DMS 273 (cell line): Measurements from ENCODE around the gene EYS.
"Not testable (repeated sequence)": the region's sequence is repeated elsewhere in the genome, so short reads cannot be mapped to it uniquely, and the experiment has no call there.

Experiments
- DNase-seq: peaks from one replicate; lab custom pipeline; 2025; ENCODE audit not compliant: unreplicated experiment; lab: John Stamatoyannopoulos, UW

EYS gene

DNA sequence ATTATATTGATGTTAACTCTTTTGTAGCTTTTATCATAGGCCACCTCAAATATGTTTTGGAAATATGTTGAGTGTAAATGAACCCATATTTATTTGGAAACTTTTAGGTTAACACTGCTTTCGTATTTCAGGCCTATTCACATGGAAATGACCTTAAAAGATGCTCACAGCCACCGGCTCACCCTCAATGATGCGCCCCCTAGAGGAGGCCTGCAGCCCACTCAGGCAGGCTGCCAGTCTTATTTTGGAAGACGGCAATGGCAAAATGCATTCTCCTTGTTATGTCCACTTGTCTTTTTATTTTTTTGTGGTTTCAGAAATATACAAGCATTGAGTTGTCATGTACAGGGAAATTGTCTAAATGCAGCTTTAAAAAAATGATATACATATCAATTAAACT is 1201.7 kb downstream of the EYS start:
- peak; percentile 68 for DNase-seq

GRCh38 chr6:64504503-64504902 is 1202.5 kb downstream of the EYS start:
- DNase-seq = no peak

DNA sequence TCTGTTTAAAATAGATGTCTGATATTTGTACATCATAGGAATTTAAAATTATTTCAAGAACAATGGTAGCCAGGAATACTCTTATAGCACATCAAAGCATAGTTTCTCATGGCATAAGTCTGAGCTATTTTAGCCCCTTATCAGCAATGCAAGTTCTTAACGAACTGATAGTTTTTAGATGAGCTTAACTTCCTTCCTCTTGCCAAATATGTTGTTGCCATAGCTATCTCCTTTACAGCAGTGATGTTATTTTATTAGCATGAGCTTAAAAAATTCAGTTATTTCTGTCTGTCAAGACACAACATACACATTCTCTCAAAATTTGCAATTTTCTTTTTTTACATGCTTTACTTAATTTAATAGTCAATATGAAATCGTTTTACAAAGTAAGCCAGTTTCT is 1204.2 kb downstream of the EYS start:
- DNase-seq = no peak

GRCh38 chr6:64497634-64498033 is 1209.4 kb downstream of the EYS start:
- no peak for DNase-seq

GRCh38 chr6:64489763-64490162 is 1217.3 kb downstream of the EYS start:
- no peak for DNase-seq

DNA sequence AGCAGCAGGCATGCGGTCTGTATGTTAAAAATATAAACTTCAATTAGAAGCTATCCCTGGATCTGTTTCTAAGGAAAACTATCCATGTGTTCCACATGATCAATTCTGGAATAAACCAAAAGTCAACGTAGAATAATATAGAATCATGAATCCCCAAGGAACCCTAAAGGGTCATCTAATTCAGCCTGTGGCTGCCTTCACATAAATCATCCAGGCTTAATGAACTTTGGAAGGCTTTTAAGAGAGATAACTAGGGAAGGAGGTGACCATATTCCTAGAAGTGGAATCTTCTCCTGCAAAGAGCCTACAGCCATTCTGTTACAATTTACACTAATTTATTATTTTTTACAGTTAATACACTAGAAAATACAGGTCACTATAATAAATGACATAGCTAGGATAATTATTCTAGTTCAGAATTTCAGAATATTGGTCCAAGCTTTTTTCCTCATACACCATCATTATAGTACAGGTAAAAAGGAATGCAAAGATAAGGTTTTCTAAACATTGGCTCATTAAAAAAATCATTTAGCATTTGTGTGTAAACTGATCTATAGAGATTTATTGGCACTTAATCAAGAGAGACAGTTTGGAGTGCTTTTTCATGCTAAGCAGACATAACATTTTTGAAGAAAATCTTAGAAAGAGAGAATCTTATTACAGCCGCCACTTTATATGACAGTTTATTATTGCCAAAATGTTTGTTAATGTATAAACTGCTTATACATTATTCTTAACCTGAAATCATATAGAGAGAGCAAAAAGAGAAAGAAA is 1220.3 kb downstream of the EYS start:
- no peak for DNase-seq

DNA sequence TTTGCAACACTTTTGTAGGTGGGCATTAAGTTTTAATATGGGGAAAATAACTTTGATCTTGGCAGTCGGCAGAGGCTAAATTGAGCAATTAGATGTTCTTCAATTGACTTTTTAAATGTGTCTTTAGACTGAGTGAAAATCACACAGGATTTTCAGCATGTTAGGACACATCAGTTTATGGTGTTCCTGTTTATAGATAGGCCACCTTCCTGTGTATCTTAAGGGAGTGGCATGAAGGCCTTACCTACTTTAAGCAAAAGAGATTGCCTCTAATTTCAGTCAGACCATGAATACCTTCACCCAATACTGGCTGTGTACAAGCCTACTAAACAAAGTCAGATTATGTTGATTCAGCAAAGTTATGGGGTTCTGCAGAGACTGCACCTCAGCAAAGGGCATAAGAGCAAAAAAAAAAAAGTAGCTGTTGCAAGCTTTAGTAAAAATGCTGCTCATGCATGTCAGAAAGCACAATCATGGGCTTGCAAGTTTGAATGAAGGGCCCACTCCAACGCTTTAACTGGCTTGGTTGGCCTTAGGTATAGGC is 1223.0 kb downstream of the EYS start:
- DNase-seq = no peak

- DNase-seq = no peak
These were observed 1224.4 kb downstream of the EYS start for GRCh38 chr6:64482631-64483030.

DNA sequence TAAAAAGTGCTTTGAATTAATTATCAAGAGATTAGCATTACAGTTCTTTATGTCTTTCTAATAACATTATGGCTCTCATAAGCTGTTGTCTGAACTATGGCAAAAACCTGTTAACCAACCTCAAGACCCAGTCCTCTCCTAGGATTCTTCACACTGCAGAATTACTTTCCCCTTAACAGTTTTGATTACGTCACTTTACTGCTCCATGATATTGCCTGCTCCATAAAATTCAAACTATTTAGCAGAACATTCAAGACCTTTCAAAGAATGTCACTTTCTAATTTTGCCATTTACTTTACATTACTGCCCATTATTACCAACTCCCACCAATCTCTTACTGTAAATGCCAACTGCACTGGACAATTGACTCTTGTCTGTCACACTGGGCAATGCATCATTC is 1227.9 kb downstream of the EYS start:
- DNase-seq = no peak

- DNase-seq = no peak
These were observed 1229.6 kb downstream of the EYS start for GRCh38 chr6:64477391-64477790.

DNA sequence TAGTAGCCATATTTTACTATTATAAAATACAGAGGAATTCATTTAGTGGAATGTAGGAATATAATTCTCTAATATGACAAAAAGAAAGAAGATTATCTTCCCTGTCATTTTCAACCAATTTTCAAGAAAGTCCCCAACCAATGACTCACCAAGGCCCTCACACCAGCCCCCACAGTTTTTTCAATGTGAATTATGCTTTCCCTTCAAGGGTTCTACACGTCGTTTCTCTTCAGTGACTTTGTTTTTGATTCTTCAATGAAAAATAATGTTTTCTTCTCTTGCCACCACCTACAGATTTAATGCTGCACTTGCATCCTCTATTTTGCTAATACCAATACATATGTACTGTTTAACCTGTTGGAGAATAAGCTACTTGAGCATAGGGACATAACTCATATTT is 1230.1 kb downstream of the EYS start:
- DNase-seq = no peak

DNA sequence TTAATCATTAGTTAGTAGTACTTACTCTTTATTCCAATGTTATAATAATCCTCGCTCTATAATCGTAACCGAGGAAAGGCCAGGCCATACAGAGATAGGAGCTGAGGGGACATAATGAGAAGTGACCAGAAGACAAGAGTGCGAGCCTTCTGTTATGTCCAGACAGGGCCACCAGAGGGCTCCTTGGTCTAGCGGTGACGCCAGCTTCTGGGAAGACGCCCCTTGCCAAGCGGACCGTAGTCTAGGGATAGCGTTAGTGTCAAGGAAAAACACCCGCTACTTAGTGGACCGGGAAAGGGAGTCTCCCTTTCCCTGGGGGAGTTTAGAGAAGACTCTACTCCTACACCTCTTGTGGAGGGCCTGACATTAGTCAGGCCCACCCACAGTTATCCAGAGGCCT is 1237.6 kb downstream of the EYS start:
- not testable (repeated sequence) for DNase-seq

- DNase-seq = no peak
These were observed 1239.4 kb downstream of the EYS start for GRCh38 chr6:64467656-64468055.

DNA sequence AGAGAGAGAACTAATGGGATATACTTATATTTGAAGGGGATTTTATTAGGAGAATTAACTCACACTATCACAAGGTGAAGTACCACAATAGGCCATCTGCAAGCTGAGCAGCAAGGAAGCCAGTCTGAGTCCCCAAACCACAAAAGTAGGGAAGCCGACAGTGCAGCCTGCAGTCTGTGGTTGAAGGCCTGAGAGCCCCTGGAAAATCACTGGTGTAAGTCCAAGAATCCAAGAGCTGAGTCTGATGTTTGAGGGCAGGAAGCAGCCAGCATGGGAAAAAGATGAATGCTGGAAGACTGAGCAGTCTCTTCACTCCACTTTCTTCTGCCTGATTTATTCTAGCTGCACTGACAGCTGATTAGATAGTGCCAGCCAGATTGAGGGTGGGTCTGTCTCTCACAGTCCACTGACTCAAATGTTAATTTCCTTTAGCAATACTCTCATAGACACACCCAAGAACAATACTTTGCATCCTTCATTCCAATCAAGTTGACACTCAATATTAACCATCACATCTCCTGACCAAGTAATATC is 1247.5 kb downstream of the EYS start:
- no peak for DNase-seq

DNA sequence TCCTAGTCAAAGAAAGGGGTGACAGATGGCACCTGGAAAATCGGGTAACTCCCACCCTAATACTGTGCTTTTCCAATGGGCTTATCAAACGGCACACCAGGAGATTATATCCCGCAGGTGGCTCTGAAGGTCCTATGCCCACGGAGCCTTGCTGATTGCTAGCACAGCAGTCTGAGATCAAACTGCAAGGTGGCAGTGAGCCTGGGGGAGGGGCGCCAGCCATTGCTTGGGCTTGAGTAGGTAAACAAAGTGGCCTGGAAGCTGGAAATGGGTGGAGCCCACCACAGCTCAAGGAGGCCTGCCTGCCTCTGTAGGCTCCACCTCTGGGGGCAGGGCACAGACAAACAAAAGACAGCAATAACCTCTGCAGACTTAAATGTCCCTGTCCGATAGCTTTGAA is 1258.9 kb downstream of the EYS start:
- not testable (repeated sequence) for DNase-seq

- DNase-seq = no peak
These were observed 1262.0 kb downstream of the EYS start for GRCh38 chr6:64445038-64445437.

- peak; percentile 7 for DNase-seq
These were observed 1267.8 kb downstream of the EYS start for GRCh38 chr6:64439274-64439673.

DNA sequence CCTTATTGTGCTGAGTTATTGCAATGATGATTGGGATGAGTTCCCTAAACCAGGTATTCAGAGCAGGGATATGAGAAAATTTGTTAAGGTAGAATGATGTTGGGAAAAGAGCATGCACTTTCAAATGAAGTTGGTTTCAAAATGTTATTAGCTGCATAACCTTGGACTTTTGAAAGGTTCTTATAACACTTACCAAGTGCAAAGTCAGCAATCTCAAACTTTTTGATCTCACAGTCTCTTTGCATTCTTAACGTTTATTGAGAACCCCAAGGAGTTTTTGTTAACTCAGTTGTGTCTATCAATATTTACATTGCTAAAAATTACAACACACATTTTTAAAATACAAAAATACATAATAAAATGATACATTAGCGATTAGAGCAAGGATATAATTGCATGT is 1269.0 kb downstream of the EYS start:
- no peak for DNase-seq

DNA sequence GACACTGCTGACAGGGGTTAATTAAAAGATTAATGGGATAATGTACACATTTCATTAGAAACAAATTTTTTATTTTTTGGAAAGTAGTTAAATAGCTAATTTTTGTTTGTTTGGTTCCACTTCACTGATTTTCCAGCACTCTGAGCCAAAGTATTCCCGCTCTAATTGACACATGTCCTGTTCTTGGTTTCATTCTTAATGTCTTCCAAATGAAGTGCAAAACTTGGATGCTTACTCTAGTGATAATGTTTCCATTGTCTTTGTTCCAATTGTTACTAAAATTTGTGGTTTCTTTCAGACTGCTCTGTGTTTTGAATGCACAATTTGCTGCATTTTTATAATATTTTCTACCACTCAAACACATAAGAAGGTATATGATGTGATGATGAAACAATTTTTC is 1277.1 kb downstream of the EYS start:
- no peak for DNase-seq

DNA sequence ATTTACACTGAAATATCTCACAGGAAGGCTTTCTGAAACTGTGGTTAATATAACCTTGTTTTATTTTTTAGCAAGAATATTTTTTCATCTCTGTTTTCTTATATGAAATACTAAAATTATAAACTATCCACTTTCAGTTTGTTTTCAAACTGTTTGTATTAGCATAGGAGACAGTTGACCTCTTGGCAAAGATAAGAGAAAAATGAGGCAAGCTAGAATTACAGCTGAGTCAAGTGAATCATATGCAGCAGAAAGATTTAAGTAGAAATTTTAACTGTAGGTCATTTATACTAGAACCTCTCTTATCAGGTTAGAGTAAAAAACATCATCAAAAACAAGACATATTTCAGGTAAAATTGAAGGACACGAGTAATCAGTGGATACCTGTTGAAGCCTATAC is 1278.8 kb downstream of the EYS start:
- DNase-seq = no peak

GRCh38 chr6:64415926-64416325 is 1291.1 kb downstream of the EYS start:
- DNase-seq = no peak

DNA sequence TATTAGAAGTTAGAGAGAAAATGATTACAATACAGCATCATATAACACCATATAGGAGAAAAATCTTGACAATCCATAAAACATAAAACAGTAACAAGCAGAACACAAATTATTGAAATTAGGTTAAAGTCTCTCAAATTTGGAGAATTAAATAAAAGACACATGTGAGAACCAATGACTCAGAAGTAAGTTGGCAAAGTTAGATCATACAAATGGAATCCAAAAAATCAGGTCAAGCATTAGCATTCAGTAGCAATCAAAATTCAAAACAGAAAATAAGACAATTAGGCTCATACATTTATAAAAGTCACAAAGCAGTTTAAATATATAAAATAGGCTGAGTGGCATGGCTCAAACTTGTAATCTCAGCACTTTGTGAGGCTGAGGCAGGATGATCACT is 1295.8 kb downstream of the EYS start:
- no peak for DNase-seq

GRCh38 chr6:64409948-64410347 is 1297.1 kb downstream of the EYS start:
- no peak for DNase-seq
